Motor neuron (in vitro differentiated cells): ENCODE data around the gene DNASE1L2. TPM values are rescaled to one million over a fixed set of nuclear protein-coding genes. Genes with fewer than 3 reads are reported as not detected.

Experiments used
- ATAC-seq, 8 experiments: fragments of 200-7000 bp; cut with Tn5 transposase; replicated peaks in 6 of 8; 2 replicates each; pipeline ENCODE4 v1.8.0; 2021; ENCODE audit warnings: mild to moderate bottlenecking in 8 of 8, moderate library complexity in 8 of 8
- H3K27ac ChIP-seq, 2 donors: fragments of 250-450 bp; sonication (Bioruptor Pico); 2 replicates each; pipeline ENCODE4 v1.9.0; 2021; ENCODE audit warnings: antibody characterized with exemption in 2 of 2, mild to moderate bottlenecking in 2 of 2, moderate library complexity in 1 of 2
- H3K4me1 ChIP-seq, 2 donors: fragments of 250-450 bp; sonication (Bioruptor Pico); replicated peaks in 1 of 2; 2 replicates each; pipeline ENCODE4 v1.6.1; 2021; ENCODE audit warnings: antibody characterized with exemption in 2 of 2, mild to moderate bottlenecking in 2 of 2, moderate library complexity in 1 of 2
- H3K4me3 ChIP-seq, 5 donors: fragments of 250-450 bp; sonication (Bioruptor Pico); 2 replicates each; pipeline ENCODE4 v1.9.0; 2021; ENCODE audit warnings: antibody characterized with exemption in 5 of 5, mild to moderate bottlenecking in 5 of 5, moderate library complexity in 4 of 5
- WGBS, 10 experiments: fragments of 450-650 bp; shearing (Covaris generic); methylation state at CpG; one replicate each; pipeline ENCODE4 v1.0.0; 2022; 5-methylcytosine and 5-hydroxymethylcytosine counted together
- in situ Hi-C, 9 experiments: fragments of 400-800 bp; cut with MboI; loops; one replicate each; pipeline ENCODE4 v1.15.0; 2021; ENCODE audit warnings: low sequenced_read_pairs in 9 of 9, low pct_unique_long_range_greater_than_20kb in 2 of 9; ENCODE audit not compliant: unreplicated experiment in 9 of 9
- total RNA-seq, 8 experiments: library from RNA; unstranded; fragments of 300-600 nt; gene quantifications; 2 replicates each; pipeline versions ENCODE4 v1.2.3 to v1.2.4, GENCODE V29; 2022

Gene DNASE1L2
- total RNA-seq, 8 experiments from 2014 or later: 0.61 to 3.0 (median 1.2) TPM

DNA sequence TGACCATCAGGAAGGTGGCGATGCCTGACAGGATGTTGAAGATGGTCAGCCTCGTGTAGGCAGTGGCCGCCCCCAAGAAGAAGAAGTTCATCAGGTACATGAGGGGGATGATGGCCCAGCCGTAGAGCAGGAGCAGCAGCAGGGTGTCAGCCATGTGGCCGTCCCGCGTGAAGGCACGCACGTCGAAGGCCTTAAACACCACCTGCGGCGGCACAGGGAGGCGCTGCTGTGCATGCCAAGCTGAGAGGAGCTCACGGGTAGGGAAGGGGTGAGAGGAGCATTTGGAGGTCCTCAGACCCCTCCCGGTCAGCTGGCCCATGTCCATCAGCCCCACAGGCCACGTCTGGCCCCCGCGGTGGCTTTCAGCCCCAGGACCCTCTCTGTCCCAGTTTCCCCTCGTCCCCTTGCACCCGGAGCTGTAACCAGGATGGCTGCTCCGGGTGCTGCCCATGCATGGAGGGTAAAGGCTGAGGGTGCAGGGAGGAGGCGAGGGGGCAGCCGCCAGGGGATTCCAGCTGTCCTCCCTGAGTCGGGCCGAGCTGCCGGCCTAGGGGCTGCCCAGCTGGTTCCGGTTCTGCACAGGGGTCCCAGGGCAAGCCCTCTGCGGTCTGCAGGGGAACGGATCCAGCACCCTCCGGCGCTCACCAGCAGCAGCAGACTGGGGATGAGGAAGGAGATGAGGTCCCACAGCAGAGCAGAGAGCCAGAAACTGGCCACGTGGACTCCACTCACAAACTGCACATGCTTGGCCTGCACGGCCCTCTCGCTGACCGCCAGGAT lies 48.7 kb downstream of the DNASE1L2 start:
- H3K4me1 ChIP-seq: no peaks in the 10 kb centered on the region
- peak in 2 of 8 experiments; percentile 6 for ATAC-seq
- H3K4me3 ChIP-seq: no peak overlapping the region
- in situ Hi-C loops: no loop called here
- H3K27ac ChIP-seq: no peak overlapping the region
- WGBS, 10 experiments: 80 to 93% methylated on average over 1 to 3 of the region's 35 CpGs; no CpG with 5 or more reads in 8 of the 10 experiments

DNA sequence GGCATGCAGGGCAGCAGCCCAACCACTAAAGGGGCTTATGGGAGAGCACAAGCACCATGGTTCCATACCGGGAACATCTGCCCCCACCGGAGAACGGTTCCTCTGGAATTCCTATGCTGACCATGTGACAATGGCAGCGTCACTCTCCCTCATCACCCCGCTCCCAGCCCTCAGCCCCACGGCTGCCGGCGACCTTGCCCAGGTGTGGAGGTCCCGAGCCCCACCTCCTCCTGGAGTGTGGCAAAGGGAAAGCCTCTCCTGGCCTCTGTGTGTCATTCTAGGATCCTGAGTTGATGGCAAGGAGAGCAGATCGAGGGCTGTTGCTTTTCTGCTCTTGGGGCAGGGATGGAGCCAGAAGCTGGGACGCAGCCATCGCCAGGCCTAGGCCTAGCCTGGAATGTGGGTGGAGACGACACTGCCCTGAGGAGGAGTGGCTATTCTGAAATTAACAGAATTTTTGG lies 49.5 kb downstream of the DNASE1L2 start:
- peak in 3 of 8 experiments; percentile 23 to 78 (median 45) for ATAC-seq
- H3K27ac ChIP-seq: no peak overlapping the region
- no peak overlapping the region for H3K4me3 ChIP-seq
- 20 to 94% (median 75%) methylated on average over 1 to 3 of the region's 13 CpGs; no CpG with 5 or more reads in 6 of the 10 experiments for WGBS, 10 experiments
- H3K4me1 ChIP-seq: no peaks in the 10 kb centered on the region
- in situ Hi-C loops: no loop called here

DNA sequence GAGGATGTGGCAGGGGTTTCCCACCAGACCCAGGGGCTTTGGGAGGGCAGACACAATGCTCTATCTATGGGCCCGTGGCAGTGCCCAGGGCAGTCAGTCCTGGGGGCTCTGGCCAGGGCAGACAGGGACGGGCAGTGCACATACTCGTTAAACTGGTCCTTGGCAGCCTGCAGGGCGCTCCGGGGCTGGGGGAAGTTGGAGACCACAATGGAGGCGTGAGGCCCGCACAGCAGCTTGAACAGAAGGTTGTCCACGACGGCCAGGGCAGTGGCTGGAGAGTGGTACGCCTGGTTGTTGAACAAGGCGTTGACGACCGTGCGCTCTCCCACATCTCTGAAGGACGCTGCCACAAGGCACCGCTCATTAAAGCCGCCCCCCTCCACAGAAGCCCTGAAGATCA lies 50.3 kb downstream of the DNASE1L2 start:
- Histone ChIP-seq H3K4me3 (no peak overlapping the region), H3K27ac (no peak overlapping the region), H3K4me1 (no peaks in the 10 kb centered on the region)
- in situ Hi-C loops: no loop called here
- no peak for ATAC-seq
- 87% methylated on average over 3 of the region's 17 CpGs; no CpG with 5 or more reads in 9 of the 10 experiments for WGBS, 10 experiments

DNA sequence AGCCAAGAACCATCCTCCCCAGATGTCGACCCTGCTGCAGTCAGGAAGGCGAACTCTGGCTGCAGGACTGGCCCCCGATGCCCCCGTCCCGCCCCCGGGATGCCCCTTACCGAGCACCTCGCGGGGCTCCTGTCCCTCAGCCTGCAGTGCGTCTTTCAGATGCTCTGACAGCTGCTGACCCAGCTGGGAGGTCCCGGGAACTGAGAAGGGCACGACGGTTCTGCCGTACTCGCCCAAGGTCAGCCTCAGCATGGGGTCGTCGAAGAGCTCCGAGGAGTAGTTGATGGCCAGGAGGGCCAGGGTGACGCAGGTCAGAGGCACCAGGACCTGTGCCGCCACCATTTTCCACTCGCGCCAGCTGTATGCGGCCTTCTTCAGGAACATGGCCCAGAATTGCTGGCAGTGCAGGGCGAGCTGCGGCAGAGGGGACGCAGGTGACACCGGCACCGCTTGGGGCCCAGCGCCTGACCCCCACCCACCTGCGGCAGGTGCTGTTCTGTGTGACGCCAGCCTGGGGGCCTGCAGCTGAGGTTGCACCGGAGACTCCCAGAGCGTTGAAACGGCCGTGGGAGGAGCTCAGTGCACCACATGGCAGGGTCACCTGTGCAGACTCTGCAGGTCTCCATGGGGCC lies 51.8 kb downstream of the DNASE1L2 start:
- no peak for ATAC-seq
- 78 to 100% (median 96%) methylated on average over 3 to 6 of the region's 35 CpGs; no CpG with 5 or more reads in 6 of the 10 experiments for WGBS, 10 experiments
- no peak overlapping the region for H3K27ac ChIP-seq

More for the DNA sequence above, 51.8 kb downstream of the DNASE1L2 start:
- Histone ChIP-seq H3K4me3 (no peak overlapping the region), H3K4me1 (no peaks in the 10 kb centered on the region)
- in situ Hi-C loops: no loop called here

Other genes with a start within 250 kb of the DNASE1L2 start
- 10 to 100 TPM in 5 of 8 experiments, 1 to 10 TPM in 2, under 1 TPM in 1; 0.36 to 54.5 (median 18.2) TPM for gene SYNGR3, start 246.5 kb upstream of the DNASE1L2 start, total RNA-seq
- gene ZNF598, start 226.6 kb upstream of the DNASE1L2 start, total RNA-seq: 10 to 100 TPM; 17.6 to 49.1 (median 27.6) TPM
- 1 to 10 TPM in 2 of 8 experiments, under 1 TPM in 3, not detected in 3; 0.27 to 1.7 (median 0.92) TPM for gene NPW, start 216.7 kb upstream of the DNASE1L2 start, total RNA-seq
- 10 to 100 TPM in 4 of 8 experiments, 1 to 10 TPM in 4; 1.2 to 27.4 (median 7.8) TPM for gene NHERF2, start 209.5 kb upstream of the DNASE1L2 start, total RNA-seq
- gene NTHL1, start 188.6 kb upstream of the DNASE1L2 start, total RNA-seq: 10 to 100 TPM; 13.0 to 28.3 (median 18.8) TPM
- 100 to 1,000 TPM in 1 of 8 experiments, 10 to 100 TPM in 7; 28.1 to 102 (median 53.2) TPM for gene TSC2, start 188.5 kb upstream of the DNASE1L2 start, total RNA-seq
- 100 to 1,000 TPM in 1 of 8 experiments, 10 to 100 TPM in 7; 27.9 to 123 (median 58.3) TPM for gene PKD1, start 100.5 kb upstream of the DNASE1L2 start, total RNA-seq
- gene RAB26, start 87.8 kb upstream of the DNASE1L2 start, total RNA-seq: 10 to 100 TPM in 2 of 8 experiments, 1 to 10 TPM in 6; 3.3 to 22.2 (median 5.2) TPM
- 10 to 100 TPM; 20.7 to 82.2 (median 33.3) TPM for gene TRAF7, start 80.7 kb upstream of the DNASE1L2 start, total RNA-seq
- 10 to 100 TPM in 1 of 8 experiments, 1 to 10 TPM in 6, under 1 TPM in 1; 0.61 to 12.2 (median 6.0) TPM for gene CASKIN1, start 39.8 kb upstream of the DNASE1L2 start, total RNA-seq
- 10 to 100 TPM; 25.9 to 59.8 (median 38.7) TPM for gene MLST8, start 31.0 kb upstream of the DNASE1L2 start, total RNA-seq
- 10 to 100 TPM in 2 of 8 experiments, 1 to 10 TPM in 6; 1.1 to 15.1 (median 8.4) TPM for gene BRICD5, start 25.6 kb upstream of the DNASE1L2 start, total RNA-seq
- gene PGP, start 21.6 kb upstream of the DNASE1L2 start, total RNA-seq: 10 to 100 TPM in 4 of 8 experiments, 1 to 10 TPM in 4; 6.5 to 14.9 (median 9.9) TPM
- gene E4F1, start 12.9 kb upstream of the DNASE1L2 start, total RNA-seq: 10 to 100 TPM; 15.4 to 32.4 (median 23.1) TPM
- gene ECI1, start 15.1 kb downstream of the DNASE1L2 start, total RNA-seq: 10 to 100 TPM; 26.6 to 56.4 (median 32.6) TPM
- gene RNPS1, start 31.7 kb downstream of the DNASE1L2 start, total RNA-seq: 100 to 1,000 TPM; 108 to 257 (median 163) TPM
- 10 to 100 TPM in 6 of 8 experiments, 1 to 10 TPM in 2; 2.1 to 41.4 (median 23.3) TPM for gene ABCA3, start 104.3 kb downstream of the DNASE1L2 start, total RNA-seq
- 10 to 100 TPM in 3 of 8 experiments, 1 to 10 TPM in 5; 1.7 to 32.2 (median 6.8) TPM for gene CCNF, start 193.0 kb downstream of the DNASE1L2 start, total RNA-seq
- gene TEDC2, start 223.7 kb downstream of the DNASE1L2 start, total RNA-seq: 10 to 100 TPM in 4 of 8 experiments, 1 to 10 TPM in 3, under 1 TPM in 1; 0.61 to 26.8 (median 10.0) TPM
- gene NTN3, start 234.9 kb downstream of the DNASE1L2 start, total RNA-seq: 1 to 10 TPM in 7 of 8 experiments, under 1 TPM in 1; 0.51 to 4.6 (median 1.4) TPM
- 10 to 100 TPM; 12.3 to 23.5 (median 14.7) TPM for gene TBC1D24, start 238.7 kb downstream of the DNASE1L2 start, total RNA-seq